HCT116 (cell line): Measurements from ENCODE around the gene A4GALT. TPM values are rescaled to one million over a fixed set of nuclear protein-coding genes. Genes with fewer than 3 reads are reported as not detected.

ENCODE experiments used
- ATAC-seq: fragments of 200-7000 bp; cut with Tn5 transposase; 2 replicates; pipeline ENCODE4 v1.9.1; 2020; ENCODE audit warnings: mild to moderate bottlenecking, moderate library complexity
- BruUV-seq: library from RNA; stranded (reverse); fragments of 400-500 nt; replicated peaks from 2 replicates; lab custom pipeline; 2021; lab: Mats Ljungman, UMichigan
- CTCF ChIA-PET: fragments of 300-600 bp; sonication (Branson Sonifier 250); formaldehyde crosslinking; loops from one replicate; lab custom pipeline; 2021; ENCODE audit warnings: antibody characterized with exemption; lab: Charles Lee
- POLR2A ChIA-PET: fragments of 300-600, 350-600 bp; sonication (Branson Sonifier 250); formaldehyde crosslinking; loops from one replicate; lab custom pipeline; 2021; ENCODE audit warnings: antibody characterized with exemption; lab: Charles Lee
- RAD21 ChIA-PET, 2 experiments: fragments of 300-600 bp; sonication (Branson Sonifier 250); formaldehyde crosslinking; loops; one replicate each; lab custom pipeline; 2023; ENCODE audit warnings: low total read pairs in 2 of 2; ENCODE audit not compliant: uncharacterized antibody in 2 of 2, unreplicated experiment in 2 of 2, low non-redundant PET in 1 of 2; lab: Charles Lee
- DNase-seq: peaks from one replicate; pipeline ENCODE4 v3.0.0-alpha.2; 2010; ENCODE audit warnings: low read depth, low spot score
- H2AFZ ChIP-seq: fragments of 200-600 bp; shearing (Covaris generic), sonication (generic); 2 replicates; pipeline ENCODE4 v1.6.1; 2017; ENCODE audit warnings: low read depth, mixed run types, mixed read lengths, antibody characterized with exemption, low read length; ENCODE audit not compliant: poor library complexity, severe bottlenecking
- H3K27ac ChIP-seq: 2 replicates; pipeline ENCODE4 v1.5.1; 2012; ENCODE audit warnings: low read depth, low read length
- H3K27me3 ChIP-seq: fragments of 200-600 bp; sonication (generic); 2 replicates; pipeline ENCODE4 v1.6.1; 2016; ENCODE audit warnings: mixed run types, low read length, mixed read lengths; ENCODE audit not compliant: insufficient read depth
- H3K36me3 ChIP-seq, 2 experiments: fragments of 200-500 bp in 1 of 2; fragments of 200-600 bp in 1 of 2; sonication (Bioruptor generic) in 1 of 2; sonication (generic) in 1 of 2; 2 replicates each; pipeline versions ENCODE4 v1.5.1 to v1.6.1; 2014 to 2016; ENCODE audit warnings: low read length in 2 of 2, inconsistent platforms in 1 of 2, mixed read lengths in 1 of 2, mixed run types in 1 of 2; ENCODE audit not compliant: insufficient read depth in 2 of 2, control insufficient read depth in 1 of 2
- H3K4me1 ChIP-seq, 2 experiments: fragments of 200-600 bp in 1 of 2; sonication (generic) in 1 of 2; 2 replicates each; pipeline versions ENCODE4 v1.5.1 to v1.6.1; 2012 to 2017; ENCODE audit warnings: low read length in 2 of 2, inconsistent platforms in 1 of 2, mild to moderate bottlenecking in 1 of 2, mixed read lengths in 1 of 2, mixed run types in 1 of 2, moderate library complexity in 1 of 2; ENCODE audit not compliant: insufficient read depth in 2 of 2, control insufficient read depth in 1 of 2
- H3K4me2 ChIP-seq: fragments of 200-600 bp; sonication (generic); 2 replicates; pipeline ENCODE4 v1.6.1; 2017; ENCODE audit warnings: mixed run types, low read length, mixed read lengths
- H3K4me3 ChIP-seq, 2 experiments: fragments of 200-600 bp in 1 of 2; sonication (generic) in 1 of 2; replicated peaks in 1 of 2; 2 replicates each; pipeline ENCODE4 v1.5.1; 2011 to 2016; ENCODE audit warnings: low read length in 2 of 2, control low read depth in 1 of 2, low read depth in 1 of 2, mild to moderate bottlenecking in 1 of 2, mixed read lengths in 1 of 2, mixed run types in 1 of 2
- H3K79me2 ChIP-seq: fragments of 200-600 bp; sonication (generic); 2 replicates; pipeline ENCODE4 v1.6.1; 2017; ENCODE audit warnings: mild to moderate bottlenecking, mixed run types, low read length, moderate library complexity, mixed read lengths; ENCODE audit not compliant: insufficient read depth
- H3K9ac ChIP-seq: fragments of 200-600 bp; sonication (generic); 2 replicates; pipeline ENCODE4 v1.6.1; 2016; ENCODE audit warnings: low read length, mixed read lengths
- H3K9me2 ChIP-seq: fragments of 200-600 bp; sonication (generic), shearing (Covaris generic); 2 replicates; pipeline ENCODE4 v1.6.1; 2017; ENCODE audit warnings: mixed run types, mild to moderate bottlenecking, moderate library complexity; ENCODE audit not compliant: insufficient read depth
- H3K9me3 ChIP-seq, 2 experiments: fragments of 200-500 bp in 1 of 2; fragments of 200-600 bp in 1 of 2; sonication (Bioruptor generic) in 1 of 2; sonication (generic) in 1 of 2; 2 replicates each; pipeline ENCODE4 v1.6.1; 2014 to 2017; ENCODE audit warnings: low read length in 2 of 2, mixed read lengths in 2 of 2, inconsistent platforms in 1 of 2, low read depth in 1 of 2, mild to moderate bottlenecking in 1 of 2, mixed run types in 1 of 2, moderate library complexity in 1 of 2; ENCODE audit not compliant: control insufficient read depth in 1 of 2, insufficient read depth in 1 of 2
- H4K20me1 ChIP-seq: fragments of 200-600 bp; sonication (generic), shearing (Covaris generic); 2 replicates; pipeline ENCODE4 v1.6.1; 2017; ENCODE audit warnings: mixed run types, mild to moderate bottlenecking, moderate library complexity; ENCODE audit not compliant: insufficient read depth
- ATF3 ChIP-seq: IDR thresholded peaks from 2 replicates; pipeline ENCODE4 v1.6.1; 2012
- CBX3 ChIP-seq: IDR thresholded peaks from 2 replicates; pipeline ENCODE4 v1.6.1; 2012; ENCODE audit warnings: low read depth
- CEBPB ChIP-seq: IDR thresholded peaks from 2 replicates; pipeline ENCODE4 v1.6.1; 2012; ENCODE audit warnings: low read depth
- EGR1 ChIP-seq: IDR thresholded peaks from 2 replicates; pipeline ENCODE4 v1.6.1; 2012; ENCODE audit warnings: low read depth
- ELF1 ChIP-seq: IDR thresholded peaks from 2 replicates; pipeline ENCODE4 v1.6.1; 2012; ENCODE audit warnings: low read depth, borderline replicate concordance
- EZH2 ChIP-seq: fragments of 200-600 bp; sonication (generic); IDR thresholded peaks from 2 replicates; pipeline ENCODE4 v1.6.1; 2017; ENCODE audit warnings: antibody characterized with exemption, mixed run types
- EZH2phosphoT487 ChIP-seq: fragments of 200-600 bp; IDR thresholded peaks from 2 replicates; pipeline ENCODE4 v1.6.1; 2018; ENCODE audit warnings: antibody characterized with exemption, borderline replicate concordance
- FOSL1 ChIP-seq: IDR thresholded peaks from 2 replicates; pipeline ENCODE4 v1.6.1; 2012; ENCODE audit warnings: low read depth
- JUND ChIP-seq: IDR thresholded peaks from 2 replicates; pipeline ENCODE4 v1.6.1; 2012
- MAX ChIP-seq: IDR thresholded peaks from 2 replicates; pipeline ENCODE4 v1.6.1; 2012
- POLR2A ChIP-seq: IDR thresholded peaks from 2 replicates; pipeline ENCODE4 v1.7.0; 2011; ENCODE audit warnings: borderline replicate concordance; ENCODE audit not compliant: insufficient read depth, insufficient read length; ENCODE audit errors: extremely low read depth
- POLR2AphosphoS5 ChIP-seq: IDR thresholded peaks from 2 replicates; pipeline ENCODE4 v1.6.1; 2011; ENCODE audit warnings: mild to moderate bottlenecking, low read depth, low read length, moderate library complexity
- REST ChIP-seq: IDR thresholded peaks from 2 replicates; pipeline ENCODE4 v1.6.1; 2012; ENCODE audit warnings: low read depth
- SIN3A ChIP-seq: IDR thresholded peaks from 2 replicates; pipeline ENCODE4 v1.6.1; 2012; ENCODE audit warnings: low read depth
- SP1 ChIP-seq: IDR thresholded peaks from 2 replicates; pipeline ENCODE4 v1.6.1; 2012; ENCODE audit warnings: low read depth
- SRF ChIP-seq: IDR thresholded peaks from 2 replicates; pipeline ENCODE4 v1.6.1; 2012; ENCODE audit warnings: low read depth
- TCF7L2 ChIP-seq: IDR thresholded peaks from 2 replicates; pipeline ENCODE4 v1.7.0; 2011; ENCODE audit warnings: borderline replicate concordance, inconsistent platforms; ENCODE audit not compliant: insufficient read depth, insufficient read length; ENCODE audit errors: extremely low read depth
- YY1 ChIP-seq: IDR thresholded peaks from 2 replicates; pipeline ENCODE4 v1.6.1; 2011; ENCODE audit warnings: low read length, low read depth, moderate library complexity, mild to moderate bottlenecking; ENCODE audit not compliant: insufficient replicate concordance; ENCODE audit errors: extremely low read depth
- ZBTB33 ChIP-seq: IDR thresholded peaks from 2 replicates; pipeline ENCODE4 v1.6.1; 2011; ENCODE audit warnings: mild to moderate bottlenecking, low read length, moderate library complexity; ENCODE audit not compliant: insufficient replicate concordance; ENCODE audit errors: extremely low read depth
- ZNF274 ChIP-seq: fragments of 200-500 bp; sonication (Bioruptor generic); IDR thresholded peaks from 2 replicates; pipeline ENCODE4 v1.6.1; 2014; ENCODE audit warnings: mild to moderate bottlenecking, low read depth, low read length, inconsistent platforms
- intact Hi-C: fragments of 100-400 bp; cut with micrococcal nuclease; formaldehyde crosslinking; loops from 2 replicates; pipeline ENCODE4 v1.10.0; 2022
- total RNA-seq: library from RNA; stranded (reverse); gene quantifications from one replicate; pipeline ENCODE4 v1.2.1, GENCODE V29; 2021; ENCODE audit not compliant: unreplicated experiment

A4GALT gene
- total RNA-seq, 1 experiment from 2014 or later, result 16.0 TPM

- POLR2A ChIA-PET, result interaction anchor here (0.7 to 0.9 kb wide), 2 partner anchors 35 to 40 kb away, joined by 3 read pairs; no protein-coding TSS in a partner anchor
Observed at GRCh38 chr22:42655693-42656092, 65.0 kb downstream of the A4GALT start.

More at GRCh38 chr22:42655693-42656092, 65.0 kb downstream of the A4GALT start:
- no peaks in the 10 kb centered on the region for H3K79me2 ChIP-seq
- peaks cover 0 to 5% of the 10 kb centered on the region in 2 experiments; a peak in 1 of 4 replicates for H3K4me1 ChIP-seq
- TF ChIP-seq EZH2 (no peak), YY1 (no peak), SP1 (no peak), CBX3 (no peak), SIN3A (no peak), JUND (no peak), POLR2AphosphoS5 (no peak), CEBPB (no peak), EZH2phosphoT487 (no peak), ELF1 (no peak), POLR2A (no peak), EGR1 (no peak), MAX (no peak), ATF3 (no peak), SRF (no peak), ZNF274 (no peak), TCF7L2 (no peak), FOSL1 (no peak), ZBTB33 (no peak), REST (no peak)
- DNase-seq (no peak), ATAC-seq (no peak)
- H3K9ac ChIP-seq, result no peak overlapping the region
- H3K4me3 ChIP-seq, result no peak overlapping the region
- no peaks in the 10 kb centered on the region for H4K20me1 ChIP-seq
- intact Hi-C loops, result no loop called here
- no peak overlapping the region for H3K27ac ChIP-seq
- RAD21 ChIA-PET, result no interaction called here
- no peaks in the 10 kb centered on the region for H3K36me3 ChIP-seq
- H3K9me3 ChIP-seq, result no peaks in the 10 kb centered on the region
- BruUV-seq, result no TSS peak
- no peaks in the 10 kb centered on the region for H3K9me2 ChIP-seq
- H3K4me2 ChIP-seq, result no peak overlapping the region
- CTCF ChIA-PET, result no interaction called here
- H3K27me3 ChIP-seq, result no peaks in the 10 kb centered on the region
- H2AFZ ChIP-seq, result no peak overlapping the region
